AG08396 (cell line): ENCODE measurements around the gene FKBP10.
A peak's percentile ranks its signal among the peaks of the same experiment; 100 is the strongest.

Experiments used
- DNase-seq: peaks from one replicate; pipeline ENCODE4 v3.0.0; 2012; ENCODE audit warnings: low spot score, mixed read lengths

The FKBP10 gene

GRCh38 chr17:41784207-41784744, 28.5 kb upstream of the FKBP10 start:
- DNase-seq, result peak; percentile 50

GRCh38 chr17:41785091-41785858, 27.5 kb upstream of the FKBP10 start:
- DNase-seq, result no peak

GRCh38 chr17:41785859-41786226, 27.0 kb upstream of the FKBP10 start:
- DNase-seq, result no peak

- DNase-seq, result peak; percentile 98
Observed at GRCh38 chr17:41786227-41787020, 26.4 kb upstream of the FKBP10 start, which contains the start of gene JUP. Gene JUP, minus strand, starts transcription at chr17:41786711. Its CDS starts 14,857 bp downstream, at chr17:41771854.

- DNase-seq, result no peak
Observed at GRCh38 chr17:41787021-41787418, 25.8 kb upstream of the FKBP10 start.

- DNase-seq, result no peak
Observed at GRCh38 chr17:41792845-41793783, 19.7 kb upstream of the FKBP10 start.

- no peak for DNase-seq
Observed at GRCh38 chr17:41793784-41794539, 18.8 kb upstream of the FKBP10 start.

GRCh38 chr17:41794540-41794975, 18.2 kb upstream of the FKBP10 start:
- DNase-seq, result no peak

GRCh38 chr17:41796121-41796895, 16.5 kb upstream of the FKBP10 start:
- no peak for DNase-seq

GRCh38 chr17:41797377-41797776, 15.4 kb upstream of the FKBP10 start:
- no peak for DNase-seq

- DNase-seq, result no peak
Observed at GRCh38 chr17:41799366-41799765, 13.4 kb upstream of the FKBP10 start.

- no peak for DNase-seq
Observed at GRCh38 chr17:41800601-41801373, 12.0 kb upstream of the FKBP10 start.

GRCh38 chr17:41801374-41802271, 11.2 kb upstream of the FKBP10 start:
- peak; percentile 82 for DNase-seq

- no peak for DNase-seq
Observed at GRCh38 chr17:41803049-41804020, 9.5 kb upstream of the FKBP10 start.

GRCh38 chr17:41806685-41807445, 5.9 kb upstream of the FKBP10 start:
- DNase-seq, result no peak
